Colonic mucosa (tissue), 4 donors: ENCODE data around the gene PSMD2. TPM values are rescaled to one million over a fixed set of nuclear protein-coding genes. Genes with fewer than 3 reads are reported as not detected.

Experiments
- DNase-seq: peaks from one replicate; pipeline ENCODE4 v3.0.0-alpha.2; 2020
- H3K27ac ChIP-seq: fragments of 200-600 bp; one replicate; pipeline ENCODE4 v1.8.0; 2021
- H3K27me3 ChIP-seq: fragments of 200-600 bp; one replicate; pipeline ENCODE4 v1.8.0; 2021
- H3K36me3 ChIP-seq: fragments of 200-600 bp; one replicate; pipeline ENCODE4 v1.8.0; 2021
- H3K4me1 ChIP-seq: fragments of 200-600 bp; one replicate; pipeline ENCODE4 v1.8.0; 2021; ENCODE audit warnings: mild to moderate bottlenecking
- H3K4me3 ChIP-seq: fragments of 200-600 bp; one replicate; pipeline ENCODE4 v1.8.0; 2021
- H3K9ac ChIP-seq, 2 donors: one replicate each; pipeline ENCODE4 v1.7.0; 2013; ENCODE audit warnings: control low read depth in 2 of 2, low read depth in 2 of 2, low read length in 2 of 2
- H3K9me3 ChIP-seq: fragments of 200-600 bp; one replicate; pipeline ENCODE4 v1.8.0; 2021
- intact Hi-C: fragments of 100-400 bp; cut with DNase I; formaldehyde crosslinking; loops from one replicate; pipeline ENCODE4 v1.14.1; 2022
- total RNA-seq, 2 donors: library from RNA; stranded (reverse); fragmentation: NEBNext Ultra II Directional in 1 of 2; extraction: Animal tissue kit (Norgen Biotek cat#: 25700) in 1 of 2; gene quantifications; one replicate each; pipeline ENCODE4 v1.2.1, GENCODE V29; 2021
- TF ChIP-seq, protein P1 (sequence below): fragments of 200-600 bp; IDR thresholded peaks from one replicate; pipeline ENCODE4 v1.8.0; 2022; ENCODE audit warnings: antibody characterized with exemption, mild to moderate bottlenecking
- donor health status: healthy.
- donor health status: DM: no; HTN: no; CAD: no.
- donor health status: DM: no; HTN: no; CAD: no.

Gene PSMD2
- total RNA-seq, 2 donors from 2014 or later, result 166 to 298 TPM

DNA sequence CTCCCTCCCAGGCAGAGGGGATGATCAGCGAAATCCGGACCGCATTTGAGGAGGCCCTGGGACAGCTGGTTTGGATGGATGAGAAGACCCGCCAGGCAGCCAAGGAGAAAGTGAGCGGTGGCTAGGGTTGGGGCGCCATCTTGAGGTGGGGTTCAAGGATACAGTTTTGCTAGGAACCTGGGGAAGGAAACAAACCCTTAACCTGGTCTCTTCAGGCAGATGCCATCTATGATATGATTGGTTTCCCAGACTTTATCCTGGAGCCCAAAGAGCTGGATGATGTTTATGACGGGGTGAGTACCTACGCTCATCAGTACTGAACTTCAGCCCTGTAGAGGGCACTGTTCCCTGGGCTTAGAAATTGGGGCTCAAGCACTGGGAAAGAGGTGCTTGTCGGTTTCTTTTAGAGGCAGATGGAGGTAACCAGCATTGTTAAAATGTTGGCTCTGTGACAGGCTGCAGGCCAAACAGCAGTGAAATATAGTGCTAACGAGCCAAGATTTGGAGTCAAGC, 9.6 kb upstream of the PSMD2 start:
- Histone ChIP-seq H3K4me3 (no peak overlapping the region), H3K9me3 (no peaks in the 10 kb centered on the region), H3K27me3 (no peaks in the 10 kb centered on the region), H3K36me3 (no peaks in the 10 kb centered on the region), H3K27ac (no peak overlapping the region), H3K9ac (no peak overlapping the region), H3K4me1 (no peaks in the 10 kb centered on the region)
- peak; percentile 52 for DNase-seq
- intact Hi-C loops, result loop anchor here (10.0 kb wide), 1 partner anchor 245 kb away; no protein-coding TSS in a partner anchor
- TF ChIP-seq, protein P1, sequence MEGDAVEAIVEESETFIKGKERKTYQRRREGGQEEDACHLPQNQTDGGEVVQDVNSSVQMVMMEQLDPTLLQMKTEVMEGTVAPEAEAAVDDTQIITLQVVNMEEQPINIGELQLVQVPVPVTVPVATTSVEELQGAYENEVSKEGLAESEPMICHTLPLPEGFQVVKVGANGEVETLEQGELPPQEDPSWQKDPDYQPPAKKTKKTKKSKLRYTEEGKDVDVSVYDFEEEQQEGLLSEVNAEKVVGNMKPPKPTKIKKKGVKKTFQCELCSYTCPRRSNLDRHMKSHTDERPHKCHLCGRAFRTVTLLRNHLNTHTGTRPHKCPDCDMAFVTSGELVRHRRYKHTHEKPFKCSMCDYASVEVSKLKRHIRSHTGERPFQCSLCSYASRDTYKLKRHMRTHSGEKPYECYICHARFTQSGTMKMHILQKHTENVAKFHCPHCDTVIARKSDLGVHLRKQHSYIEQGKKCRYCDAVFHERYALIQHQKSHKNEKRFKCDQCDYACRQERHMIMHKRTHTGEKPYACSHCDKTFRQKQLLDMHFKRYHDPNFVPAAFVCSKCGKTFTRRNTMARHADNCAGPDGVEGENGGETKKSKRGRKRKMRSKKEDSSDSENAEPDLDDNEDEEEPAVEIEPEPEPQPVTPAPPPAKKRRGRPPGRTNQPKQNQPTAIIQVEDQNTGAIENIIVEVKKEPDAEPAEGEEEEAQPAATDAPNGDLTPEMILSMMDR, result peak; percentile 48

DNA sequence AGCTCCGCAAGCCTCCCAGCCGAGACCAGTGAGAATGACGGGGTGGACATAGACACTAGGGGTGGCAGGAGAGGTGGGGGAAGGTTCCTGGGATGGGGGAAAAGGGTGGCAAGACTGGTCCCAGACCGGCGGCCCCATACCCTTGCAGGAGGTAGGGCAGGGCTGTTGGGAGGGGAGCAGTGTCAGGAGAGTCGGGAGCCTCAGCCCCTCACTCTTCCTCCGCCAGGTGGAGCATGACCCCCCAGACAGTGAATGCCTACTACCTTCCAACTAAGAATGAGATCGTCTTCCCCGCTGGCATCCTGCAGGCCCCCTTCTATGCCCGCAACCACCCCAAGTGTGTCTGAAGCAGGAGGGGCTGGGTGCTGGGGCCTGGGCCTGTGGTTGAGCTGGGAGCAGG, 8.7 kb upstream of the PSMD2 start:
- Histone ChIP-seq H3K27me3 (no peaks in the 10 kb centered on the region), H3K9me3 (no peaks in the 10 kb centered on the region), H3K4me3 (no peak overlapping the region), H3K36me3 (no peaks in the 10 kb centered on the region), H3K9ac (no peak overlapping the region), H3K27ac (no peak overlapping the region), H3K4me1 (no peaks in the 10 kb centered on the region)
- TF ChIP-seq, protein P1, result no peak
- intact Hi-C loops, result loop anchor here (5.0 kb wide), 1 partner anchor 393 kb away; no protein-coding TSS in a partner anchor
- DNase-seq, result no peak

DNA sequence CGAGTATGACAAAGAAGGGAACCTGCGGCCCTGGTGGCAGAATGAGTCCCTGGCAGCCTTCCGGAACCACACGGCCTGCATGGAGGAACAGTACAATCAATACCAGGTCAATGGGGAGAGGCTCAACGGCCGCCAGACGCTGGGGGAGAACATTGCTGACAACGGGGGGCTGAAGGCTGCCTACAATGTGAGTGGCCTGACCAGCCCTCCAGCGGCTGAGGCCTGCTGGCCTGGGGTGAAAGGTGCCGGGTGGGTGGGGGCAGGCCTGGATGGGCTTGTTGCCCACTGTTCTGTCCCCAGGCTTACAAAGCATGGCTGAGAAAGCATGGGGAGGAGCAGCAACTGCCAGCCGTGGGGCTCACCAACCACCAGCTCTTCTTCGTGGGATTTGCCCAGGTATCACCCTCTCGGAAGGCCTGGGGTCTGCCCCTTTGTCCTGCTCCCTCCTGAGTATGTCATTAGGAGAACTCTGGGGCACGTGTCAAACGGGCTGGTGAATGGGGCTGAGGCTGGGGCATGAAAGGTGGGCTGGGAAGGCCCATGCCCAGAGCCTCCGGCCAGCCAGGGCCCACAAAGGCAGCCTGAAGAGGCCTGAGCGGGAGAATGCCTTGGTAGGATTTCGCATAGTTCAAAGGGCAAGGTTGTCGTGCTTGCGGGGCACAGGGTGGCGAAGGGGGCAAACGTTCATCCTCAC, 7.8 kb upstream of the PSMD2 start:
- intact Hi-C loops, result loop anchor here (5.0 kb wide), 1 partner anchor 394 kb away; no protein-coding TSS in a partner anchor
- no peaks in the 10 kb centered on the region for H3K9me3 ChIP-seq
- no peak for DNase-seq

DNA sequence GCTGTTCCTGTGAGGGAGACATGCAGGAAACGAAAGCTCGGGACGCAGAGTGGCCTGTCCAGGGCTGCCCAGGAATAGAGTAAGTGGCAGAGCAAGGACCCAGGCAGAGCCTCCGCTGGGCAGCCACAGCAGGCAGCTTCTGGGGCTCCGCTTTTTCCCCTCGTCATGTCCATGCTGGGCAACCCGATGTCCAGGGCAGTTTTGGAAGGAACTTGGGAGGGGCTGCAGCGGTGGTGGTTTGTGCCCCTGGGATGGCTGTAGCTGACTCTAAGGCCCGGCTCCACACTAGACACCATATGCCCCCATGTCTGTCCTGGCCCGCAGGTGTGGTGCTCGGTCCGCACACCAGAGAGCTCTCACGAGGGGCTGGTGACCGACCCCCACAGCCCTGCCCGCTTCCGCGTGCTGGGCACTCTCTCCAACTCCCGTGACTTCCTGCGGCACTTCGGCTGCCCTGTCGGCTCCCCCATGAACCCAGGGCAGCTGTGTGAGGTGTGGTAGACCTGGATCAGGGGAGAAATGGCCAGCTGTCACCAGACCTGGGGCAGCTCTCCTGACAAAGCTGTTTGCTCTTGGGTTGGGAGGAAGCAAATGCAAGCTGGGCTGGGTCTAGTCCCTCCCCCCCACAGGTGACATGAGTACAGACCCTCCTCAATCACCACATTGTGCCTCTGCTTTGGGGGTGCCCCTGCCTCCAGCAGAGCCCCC, 7.1 kb upstream of the PSMD2 start:
- Histone ChIP-seq H3K4me1 (no peaks in the 10 kb centered on the region), H3K9ac (no peak overlapping the region), H3K36me3 (no peaks in the 10 kb centered on the region), H3K9me3 (no peaks in the 10 kb centered on the region), H3K27me3 (no peaks in the 10 kb centered on the region), H3K27ac (no peak overlapping the region), H3K4me3 (no peak overlapping the region)
- DNase-seq, result no peak
- intact Hi-C loops, result loop anchor here (5.0 kb wide), 1 partner anchor 395 kb away; no protein-coding TSS in a partner anchor
- TF ChIP-seq, protein P1, result no peak

More for the DNA sequence above, 7.8 kb upstream of the PSMD2 start:
- H3K9ac ChIP-seq, result no peak overlapping the region
- no peak overlapping the region for H3K4me3 ChIP-seq
- H3K4me1 ChIP-seq, result no peaks in the 10 kb centered on the region
- H3K36me3 ChIP-seq, result no peaks in the 10 kb centered on the region
- no peaks in the 10 kb centered on the region for H3K27me3 ChIP-seq
- TF ChIP-seq, protein P1, result no peak
- no peak overlapping the region for H3K27ac ChIP-seq

DNA sequence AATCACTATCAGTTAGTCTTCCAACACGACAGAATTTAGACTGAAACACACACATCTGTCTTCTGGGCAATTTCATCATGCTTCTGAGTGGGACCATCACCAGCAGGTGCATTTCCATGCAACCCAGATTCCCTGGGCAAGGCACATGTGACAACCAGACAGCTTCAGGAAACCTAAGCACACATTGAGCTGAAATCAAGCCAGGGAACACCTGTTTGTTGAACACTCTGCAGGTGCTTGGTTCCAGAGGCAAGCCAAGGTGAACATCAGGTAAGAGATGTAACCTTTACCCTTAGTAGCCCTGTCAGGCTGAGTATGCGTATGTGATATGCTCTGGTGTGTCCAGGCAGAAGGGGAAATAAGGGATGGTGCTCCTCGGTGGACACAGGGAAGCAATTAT, 3.3 kb upstream of the PSMD2 start:
- no peaks in the 10 kb centered on the region for H3K27me3 ChIP-seq
- H3K27ac ChIP-seq, result no peak overlapping the region
- intact Hi-C loops, result no loop called here
- H3K9ac ChIP-seq, result no peak overlapping the region
- DNase-seq, result no peak
- TF ChIP-seq, protein P1, result no peak
- H3K4me3 ChIP-seq, result no peak overlapping the region
- peaks cover 2% of the 10 kb centered on the region for H3K36me3 ChIP-seq
- H3K9me3 ChIP-seq, result no peaks in the 10 kb centered on the region
- peaks cover 9% of the 10 kb centered on the region for H3K4me1 ChIP-seq
